ENCODE data around the gene KTI12. TPM values are rescaled to one million over a fixed set of nuclear protein-coding genes. Genes with fewer than 3 reads are reported as not detected.
"Not testable (repeated sequence)": the region's sequence is repeated elsewhere in the genome, so short reads cannot be mapped to it uniquely, and the experiment has no call there.

The KTI12 gene
- total RNA-seq, 1 donor: 12.7 TPM

GRCh38 chr1:52037909-52038308 lies 4.3 kb upstream of the KTI12 start:
- H3K4me3 ChIP-seq (ENCODE audit: low read depth, low read length): no peak overlapping the region
- TF ChIP-seq, protein P1, sequence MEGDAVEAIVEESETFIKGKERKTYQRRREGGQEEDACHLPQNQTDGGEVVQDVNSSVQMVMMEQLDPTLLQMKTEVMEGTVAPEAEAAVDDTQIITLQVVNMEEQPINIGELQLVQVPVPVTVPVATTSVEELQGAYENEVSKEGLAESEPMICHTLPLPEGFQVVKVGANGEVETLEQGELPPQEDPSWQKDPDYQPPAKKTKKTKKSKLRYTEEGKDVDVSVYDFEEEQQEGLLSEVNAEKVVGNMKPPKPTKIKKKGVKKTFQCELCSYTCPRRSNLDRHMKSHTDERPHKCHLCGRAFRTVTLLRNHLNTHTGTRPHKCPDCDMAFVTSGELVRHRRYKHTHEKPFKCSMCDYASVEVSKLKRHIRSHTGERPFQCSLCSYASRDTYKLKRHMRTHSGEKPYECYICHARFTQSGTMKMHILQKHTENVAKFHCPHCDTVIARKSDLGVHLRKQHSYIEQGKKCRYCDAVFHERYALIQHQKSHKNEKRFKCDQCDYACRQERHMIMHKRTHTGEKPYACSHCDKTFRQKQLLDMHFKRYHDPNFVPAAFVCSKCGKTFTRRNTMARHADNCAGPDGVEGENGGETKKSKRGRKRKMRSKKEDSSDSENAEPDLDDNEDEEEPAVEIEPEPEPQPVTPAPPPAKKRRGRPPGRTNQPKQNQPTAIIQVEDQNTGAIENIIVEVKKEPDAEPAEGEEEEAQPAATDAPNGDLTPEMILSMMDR (IDR thresholded peaks at IDR 0.05; ENCODE audit: insufficient read depth, low read length): no peak
- DNase-seq (ENCODE audit: low read depth): no peak

- H3K4me3 ChIP-seq (ENCODE audit: low read depth, low read length): no peak overlapping the region
- TF ChIP-seq, protein P1 (IDR thresholded peaks at IDR 0.05; ENCODE audit: insufficient read depth, low read length): no peak
- peak; percentile 14 for DNase-seq (ENCODE audit: low read depth)
Observed at GRCh38 chr1:52037402-52037814, 3.8 kb upstream of the KTI12 start.

GRCh38 chr1:52034050-52034384 lies 407 bp upstream of the KTI12 start:
- no peak for DNase-seq (ENCODE audit: low read depth)
- peak overlapping the region; percentile 99 for H3K4me3 ChIP-seq (ENCODE audit: low read depth, low read length)
- TF ChIP-seq, protein P1 (IDR thresholded peaks at IDR 0.05; ENCODE audit: insufficient read depth, low read length): no peak

DNA sequence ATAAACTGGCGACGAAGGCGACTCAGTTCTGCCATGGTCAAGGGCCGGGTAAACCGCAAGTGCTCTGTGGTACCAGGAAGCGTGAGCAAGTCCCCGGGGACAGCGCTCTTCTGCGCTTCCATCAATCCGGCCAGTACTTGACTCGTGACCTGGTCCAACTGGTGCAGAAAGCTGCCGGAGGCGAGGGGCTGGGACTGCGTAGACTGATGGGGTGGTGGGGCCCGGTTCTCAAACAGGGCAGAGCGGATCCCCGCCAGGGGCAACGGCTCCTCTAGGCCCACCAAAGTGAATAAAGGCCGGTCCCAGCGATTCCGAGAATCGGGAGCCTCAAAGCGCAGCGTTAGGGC lies 852 bp downstream of the KTI12 start:
- DNase-seq (ENCODE audit: low read depth): peak; percentile 62
- TF ChIP-seq, protein P1 (IDR thresholded peaks at IDR 0.05; ENCODE audit: insufficient read depth, low read length): no peak

DNA sequence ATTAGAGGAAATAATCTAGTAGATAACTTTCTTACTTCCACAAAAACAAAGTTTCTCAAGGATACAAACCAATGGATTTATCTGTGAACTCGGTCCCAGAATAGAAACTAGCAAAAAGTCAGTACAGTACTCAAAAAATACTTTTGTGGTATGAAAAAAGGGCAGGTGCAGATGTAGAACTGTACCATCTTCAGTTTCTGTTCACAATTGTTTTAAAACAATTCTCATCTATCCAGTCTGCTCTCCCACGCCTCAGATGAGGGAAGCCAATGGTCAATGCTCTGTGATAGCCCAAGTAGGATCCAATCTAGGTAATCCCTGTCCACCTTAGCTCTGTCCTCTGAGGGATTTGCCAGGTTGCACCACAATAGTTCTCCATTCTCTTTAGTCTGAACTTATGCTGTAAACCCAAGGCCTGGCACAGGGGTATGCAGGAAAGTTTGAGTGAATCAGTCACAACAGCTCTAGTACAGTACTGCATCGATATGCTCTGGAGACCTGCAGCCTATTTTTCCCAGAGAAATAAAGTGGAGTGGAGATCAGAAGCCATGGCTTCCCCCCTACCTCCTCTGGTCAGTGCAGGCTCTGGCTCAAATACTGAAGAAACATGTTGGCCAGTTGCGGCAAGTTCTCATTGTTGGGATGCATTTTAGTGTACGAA lies 1.4 kb downstream of the KTI12 start:
- TF ChIP-seq, protein P1 (IDR thresholded peaks at IDR 0.05; ENCODE audit: insufficient read depth, low read length): no peak
- DNase-seq (ENCODE audit: low read depth): no peak
- H3K4me3 ChIP-seq (ENCODE audit: low read depth, low read length): peak overlapping the region; percentile 99

More for the DNA sequence above, 852 bp downstream of the KTI12 start:
- H3K4me3 ChIP-seq (ENCODE audit: low read depth, low read length): peak overlapping the region; percentile 99

DNA sequence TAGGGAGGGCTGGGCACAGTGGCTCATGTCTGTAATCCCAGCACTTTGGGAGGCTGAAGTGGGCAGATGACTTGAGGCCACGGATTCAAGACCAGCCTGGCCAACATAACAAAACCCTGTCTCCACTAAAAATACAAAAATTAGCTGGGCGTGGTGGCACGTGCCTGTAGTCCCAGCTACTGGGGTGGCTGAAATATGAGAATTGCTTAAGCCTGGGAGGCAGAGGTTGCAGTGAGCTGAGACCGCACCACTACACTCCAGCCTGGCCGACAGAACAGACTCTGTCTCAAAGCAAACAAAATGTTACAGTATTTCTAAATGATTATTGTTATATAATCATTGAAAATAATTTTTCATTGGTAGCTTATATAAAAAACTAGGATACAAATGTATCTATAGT lies 4.8 kb downstream of the KTI12 start:
- not testable (repeated sequence) for DNase-seq (ENCODE audit: low read depth); H3K4me3 ChIP-seq (ENCODE audit: low read depth, low read length)

DNA sequence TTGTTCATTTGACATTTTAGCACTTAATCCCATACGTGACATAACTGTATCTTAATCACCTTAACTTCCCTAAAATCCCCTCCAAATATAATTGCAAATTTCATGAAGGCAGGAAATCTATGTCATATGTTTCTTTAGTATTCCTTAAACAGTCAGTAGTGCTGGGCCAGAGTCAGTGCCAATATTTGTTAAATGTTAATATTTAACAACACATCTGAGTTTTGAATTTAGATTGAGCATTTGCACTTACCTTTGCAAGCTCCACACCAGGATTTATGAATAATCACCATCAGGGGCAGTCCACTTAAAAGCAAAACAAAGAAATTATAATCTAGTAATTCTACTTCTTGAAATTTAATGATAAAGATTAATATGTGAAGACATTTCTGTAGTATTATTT lies 5.3 kb downstream of the KTI12 start:
- no peak for DNase-seq (ENCODE audit: low read depth)
- no peak overlapping the region for H3K4me3 ChIP-seq (ENCODE audit: low read depth, low read length)
- TF ChIP-seq, protein P1 (IDR thresholded peaks at IDR 0.05; ENCODE audit: insufficient read depth, low read length): no peak
